HCT116 (cell line): ENCODE measurements around the gene PIP4K2C. TPM values are rescaled to one million over a fixed set of nuclear protein-coding genes. Genes with fewer than 3 reads are reported as not detected.

Source experiments
- ATAC-seq: fragments of 200-7000 bp; cut with Tn5 transposase; 2 replicates; pipeline ENCODE4 v1.9.1; 2020; ENCODE audit warnings: mild to moderate bottlenecking, moderate library complexity
- BruUV-seq: library from RNA; stranded (reverse); fragments of 400-500 nt; replicated peaks from 2 replicates; lab custom pipeline; 2021; lab: Mats Ljungman, UMichigan
- CTCF ChIA-PET: fragments of 300-600 bp; sonication (Branson Sonifier 250); formaldehyde crosslinking; loops from one replicate; lab custom pipeline; 2021; ENCODE audit warnings: antibody characterized with exemption; lab: Charles Lee
- POLR2A ChIA-PET: fragments of 300-600, 350-600 bp; sonication (Branson Sonifier 250); formaldehyde crosslinking; loops from one replicate; lab custom pipeline; 2021; ENCODE audit warnings: antibody characterized with exemption; lab: Charles Lee
- RAD21 ChIA-PET, 2 experiments: fragments of 300-600 bp; sonication (Branson Sonifier 250); formaldehyde crosslinking; loops; one replicate each; lab custom pipeline; 2023; ENCODE audit warnings: low total read pairs in 2 of 2; ENCODE audit not compliant: uncharacterized antibody in 2 of 2, unreplicated experiment in 2 of 2, low non-redundant PET in 1 of 2; lab: Charles Lee
- DNase-seq: peaks from one replicate; pipeline ENCODE4 v3.0.0-alpha.2; 2010; ENCODE audit warnings: low read depth, low spot score
- H2AFZ ChIP-seq: fragments of 200-600 bp; shearing (Covaris generic), sonication (generic); 2 replicates; pipeline ENCODE4 v1.6.1; 2017; ENCODE audit warnings: low read depth, mixed run types, mixed read lengths, antibody characterized with exemption, low read length; ENCODE audit not compliant: poor library complexity, severe bottlenecking
- H3K27ac ChIP-seq: 2 replicates; pipeline ENCODE4 v1.5.1; 2012; ENCODE audit warnings: low read depth, low read length
- H3K27me3 ChIP-seq: fragments of 200-600 bp; sonication (generic); 2 replicates; pipeline ENCODE4 v1.6.1; 2016; ENCODE audit warnings: mixed run types, low read length, mixed read lengths; ENCODE audit not compliant: insufficient read depth
- H3K36me3 ChIP-seq, 2 experiments: fragments of 200-500 bp in 1 of 2; fragments of 200-600 bp in 1 of 2; sonication (Bioruptor generic) in 1 of 2; sonication (generic) in 1 of 2; 2 replicates each; pipeline versions ENCODE4 v1.5.1 to v1.6.1; 2014 to 2016; ENCODE audit warnings: low read length in 2 of 2, inconsistent platforms in 1 of 2, mixed read lengths in 1 of 2, mixed run types in 1 of 2; ENCODE audit not compliant: insufficient read depth in 2 of 2, control insufficient read depth in 1 of 2
- H3K4me1 ChIP-seq, 2 experiments: fragments of 200-600 bp in 1 of 2; sonication (generic) in 1 of 2; 2 replicates each; pipeline versions ENCODE4 v1.5.1 to v1.6.1; 2012 to 2017; ENCODE audit warnings: low read length in 2 of 2, inconsistent platforms in 1 of 2, mild to moderate bottlenecking in 1 of 2, mixed read lengths in 1 of 2, mixed run types in 1 of 2, moderate library complexity in 1 of 2; ENCODE audit not compliant: insufficient read depth in 2 of 2, control insufficient read depth in 1 of 2
- H3K4me2 ChIP-seq: fragments of 200-600 bp; sonication (generic); 2 replicates; pipeline ENCODE4 v1.6.1; 2017; ENCODE audit warnings: mixed run types, low read length, mixed read lengths
- H3K4me3 ChIP-seq, 2 experiments: fragments of 200-600 bp in 1 of 2; sonication (generic) in 1 of 2; replicated peaks in 1 of 2; 2 replicates each; pipeline ENCODE4 v1.5.1; 2011 to 2016; ENCODE audit warnings: low read length in 2 of 2, control low read depth in 1 of 2, low read depth in 1 of 2, mild to moderate bottlenecking in 1 of 2, mixed read lengths in 1 of 2, mixed run types in 1 of 2
- H3K79me2 ChIP-seq: fragments of 200-600 bp; sonication (generic); 2 replicates; pipeline ENCODE4 v1.6.1; 2017; ENCODE audit warnings: mild to moderate bottlenecking, mixed run types, low read length, moderate library complexity, mixed read lengths; ENCODE audit not compliant: insufficient read depth
- H3K9ac ChIP-seq: fragments of 200-600 bp; sonication (generic); 2 replicates; pipeline ENCODE4 v1.6.1; 2016; ENCODE audit warnings: low read length, mixed read lengths
- H3K9me2 ChIP-seq: fragments of 200-600 bp; sonication (generic), shearing (Covaris generic); 2 replicates; pipeline ENCODE4 v1.6.1; 2017; ENCODE audit warnings: mixed run types, mild to moderate bottlenecking, moderate library complexity; ENCODE audit not compliant: insufficient read depth
- H3K9me3 ChIP-seq, 2 experiments: fragments of 200-500 bp in 1 of 2; fragments of 200-600 bp in 1 of 2; sonication (Bioruptor generic) in 1 of 2; sonication (generic) in 1 of 2; 2 replicates each; pipeline ENCODE4 v1.6.1; 2014 to 2017; ENCODE audit warnings: low read length in 2 of 2, mixed read lengths in 2 of 2, inconsistent platforms in 1 of 2, low read depth in 1 of 2, mild to moderate bottlenecking in 1 of 2, mixed run types in 1 of 2, moderate library complexity in 1 of 2; ENCODE audit not compliant: control insufficient read depth in 1 of 2, insufficient read depth in 1 of 2
- H4K20me1 ChIP-seq: fragments of 200-600 bp; sonication (generic), shearing (Covaris generic); 2 replicates; pipeline ENCODE4 v1.6.1; 2017; ENCODE audit warnings: mixed run types, mild to moderate bottlenecking, moderate library complexity; ENCODE audit not compliant: insufficient read depth
- CBX3 ChIP-seq: IDR thresholded peaks from 2 replicates; pipeline ENCODE4 v1.6.1; 2012; ENCODE audit warnings: low read depth
- ELF1 ChIP-seq: IDR thresholded peaks from 2 replicates; pipeline ENCODE4 v1.6.1; 2012; ENCODE audit warnings: low read depth, borderline replicate concordance
- EZH2 ChIP-seq: fragments of 200-600 bp; sonication (generic); IDR thresholded peaks from 2 replicates; pipeline ENCODE4 v1.6.1; 2017; ENCODE audit warnings: antibody characterized with exemption, mixed run types
- EZH2phosphoT487 ChIP-seq: fragments of 200-600 bp; IDR thresholded peaks from 2 replicates; pipeline ENCODE4 v1.6.1; 2018; ENCODE audit warnings: antibody characterized with exemption, borderline replicate concordance
- FOSL1 ChIP-seq: IDR thresholded peaks from 2 replicates; pipeline ENCODE4 v1.6.1; 2012; ENCODE audit warnings: low read depth
- JUND ChIP-seq: IDR thresholded peaks from 2 replicates; pipeline ENCODE4 v1.6.1; 2012
- POLR2A ChIP-seq: IDR thresholded peaks from 2 replicates; pipeline ENCODE4 v1.7.0; 2011; ENCODE audit warnings: borderline replicate concordance; ENCODE audit not compliant: insufficient read depth, insufficient read length; ENCODE audit errors: extremely low read depth
- RAD21 ChIP-seq: IDR thresholded peaks from 2 replicates; pipeline ENCODE4 v1.6.1; 2012; ENCODE audit warnings: low read depth, mild to moderate bottlenecking
- REST ChIP-seq: IDR thresholded peaks from 2 replicates; pipeline ENCODE4 v1.6.1; 2012; ENCODE audit warnings: low read depth
- SIN3A ChIP-seq: IDR thresholded peaks from 2 replicates; pipeline ENCODE4 v1.6.1; 2012; ENCODE audit warnings: low read depth
- YY1 ChIP-seq: IDR thresholded peaks from 2 replicates; pipeline ENCODE4 v1.6.1; 2011; ENCODE audit warnings: low read length, low read depth, moderate library complexity, mild to moderate bottlenecking; ENCODE audit not compliant: insufficient replicate concordance; ENCODE audit errors: extremely low read depth
- ZFX ChIP-seq: fragments of 450-650 bp; IDR thresholded peaks from 2 replicates; pipeline ENCODE4 v1.6.1; 2017
- ZNF274 ChIP-seq: fragments of 200-500 bp; sonication (Bioruptor generic); IDR thresholded peaks from 2 replicates; pipeline ENCODE4 v1.6.1; 2014; ENCODE audit warnings: mild to moderate bottlenecking, low read depth, low read length, inconsistent platforms
- intact Hi-C: fragments of 100-400 bp; cut with micrococcal nuclease; formaldehyde crosslinking; loops from 2 replicates; pipeline ENCODE4 v1.10.0; 2022
- total RNA-seq: library from RNA; stranded (reverse); gene quantifications from one replicate; pipeline ENCODE4 v1.2.1, GENCODE V29; 2021; ENCODE audit not compliant: unreplicated experiment

The PIP4K2C gene
- total RNA-seq, 1 experiment from 2014 or later = 38.4 TPM

GRCh38 chr12:57618966-57619433 lies 28.0 kb downstream of the PIP4K2C start (continued):
- no peak for TF ChIP-seq REST
- TF ChIP-seq ZNF274 = no peak
- no peak for TF ChIP-seq RAD21
- no peak for TF ChIP-seq EZH2phosphoT487
- TF ChIP-seq, all 23 proteins: peak for 0

GRCh38 chr12:57619434-57620244 lies 28.6 kb downstream of the PIP4K2C start:
- no peaks in the 10 kb centered on the region for H3K9me2 ChIP-seq
- BruUV-seq = no TSS peak
- DNase-seq (no peak), ATAC-seq (no peak)
- no peak overlapping the region for H2AFZ ChIP-seq
- ChIA-PET RAD21 (interaction anchor here in 1 of 2 experiments (0.6 kb wide), 1 partner anchor 173 kb away, joined by 4 read pairs; no protein-coding TSS in a partner anchor), CTCF (interaction anchor here (0.9 to 1.2 kb wide), 2 partner anchors 20 to 36 kb away, joined by 3 read pairs; no protein-coding TSS in a partner anchor), POLR2A (no interaction called here)
- H4K20me1 ChIP-seq = no peaks in the 10 kb centered on the region
- no peaks in the 10 kb centered on the region for H3K9me3 ChIP-seq
- no peak overlapping the region for H3K4me3 ChIP-seq
- intact Hi-C loops = no loop called here
- TF ChIP-seq ZFX (no peak), YY1 (no peak), JUND (no peak), FOSL1 (no peak), EZH2 (no peak), POLR2A (no peak), ELF1 (no peak), SIN3A (no peak), RAD21 (no peak), CBX3 (no peak)
- peaks cover 4% of the 10 kb centered on the region; the same call in 1 of the 2 replicates for H3K27me3 ChIP-seq
- no peaks in the 10 kb centered on the region for H3K36me3 ChIP-seq
- no peak overlapping the region for H3K27ac ChIP-seq
- H3K4me2 ChIP-seq = no peak overlapping the region
- H3K9ac ChIP-seq = no peak overlapping the region
- no peaks in the 10 kb centered on the region for H3K79me2 ChIP-seq
- H3K4me1 ChIP-seq = no peaks in the 10 kb centered on the region
